Stimulated activated CD4-positive, alpha-beta T cell treated with anti-CD3 and anti-CD28 coated beads, TNF-alpha, amount 100 ng/mL, for 24 hours (primary cell): ENCODE results near the gene GPSM1.
"Not testable (repeated sequence)": the region's sequence is repeated elsewhere in the genome, so short reads cannot be mapped to it uniquely, and the experiment has no call there.

Experiments
- DNase-seq, 3 experiments: peaks; one replicate each; pipeline ENCODE4 v3.0.0-alpha.2; 2020; ENCODE audit warnings: low read depth in 3 of 3

GPSM1 gene

GRCh38 chr9:136343884-136344269 is 16.5 kb downstream of the GPSM1 start:
- DNase-seq, result no peak

GRCh38 chr9:136344544-136345280 is 17.4 kb downstream of the GPSM1 start:
- no peak for DNase-seq

GRCh38 chr9:136345281-136346156 is 18.2 kb downstream of the GPSM1 start:
- no peak for DNase-seq

GRCh38 chr9:136346157-136346481 is 18.8 kb downstream of the GPSM1 start:
- DNase-seq, result no peak

- no peak for DNase-seq
Observed at GRCh38 chr9:136346927-136347465, 19.7 kb downstream of the GPSM1 start.

GRCh38 chr9:136347472-136348256 is 20.3 kb downstream of the GPSM1 start:
- no peak for DNase-seq

GRCh38 chr9:136348691-136349090 is 21.4 kb downstream of the GPSM1 start:
- DNase-seq, result no peak

- no peak for DNase-seq
Observed at GRCh38 chr9:136349546-136349945, 22.2 kb downstream of the GPSM1 start.

- no peak for DNase-seq
Observed at GRCh38 chr9:136351252-136351800, 24.0 kb downstream of the GPSM1 start.

GRCh38 chr9:136351868-136352267 is 24.5 kb downstream of the GPSM1 start:
- not testable (repeated sequence) for DNase-seq

- no peak for DNase-seq
Observed at GRCh38 chr9:136352682-136353081, 25.3 kb downstream of the GPSM1 start.

GRCh38 chr9:136353088-136353487 is 25.7 kb downstream of the GPSM1 start:
- no peak for DNase-seq

GRCh38 chr9:136353757-136354488 is 26.6 kb downstream of the GPSM1 start:
- no peak for DNase-seq

- DNase-seq, result no peak
Observed at GRCh38 chr9:136354592-136355085, 27.3 kb downstream of the GPSM1 start.

GRCh38 chr9:136355616-136356557 is 28.5 kb downstream of the GPSM1 start:
- no peak for DNase-seq

- no peak for DNase-seq
Observed at GRCh38 chr9:136357202-136357725, 29.9 kb downstream of the GPSM1 start.

GRCh38 chr9:136358016-136358415 is 30.7 kb downstream of the GPSM1 start:
- DNase-seq, result no peak

GRCh38 chr9:136358888-136359287 is 31.5 kb downstream of the GPSM1 start:
- DNase-seq, result no peak
